ENCODE measurements around the gene PNN.

The PNN gene

DNA sequence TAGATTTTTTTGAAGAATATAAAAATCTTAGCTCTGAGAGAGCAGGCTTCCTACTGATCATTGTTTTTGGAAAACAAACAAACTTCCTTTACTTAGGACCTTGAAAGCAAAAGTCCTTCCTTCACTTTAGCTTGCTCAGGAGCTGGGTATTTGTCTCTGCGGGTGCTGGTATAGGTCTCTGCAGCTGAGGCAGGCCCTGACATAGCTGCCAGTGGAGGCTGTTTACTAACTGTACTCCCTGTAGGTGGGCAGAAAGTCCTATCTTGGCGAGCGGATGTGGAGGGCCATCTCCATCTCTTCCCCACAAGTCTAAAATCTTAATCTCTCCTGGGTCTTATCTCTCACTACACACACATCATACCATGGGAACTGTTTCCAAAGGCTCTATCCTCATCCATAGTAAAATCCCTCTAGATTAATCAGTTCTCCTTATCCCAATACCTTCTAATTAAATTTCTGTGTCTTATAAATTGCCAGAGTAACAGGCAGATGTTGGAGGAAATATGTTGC, 54.6 kb downstream of the PNN start:
- DNase-seq (ENCODE audit: low spot score): no peak

DNA sequence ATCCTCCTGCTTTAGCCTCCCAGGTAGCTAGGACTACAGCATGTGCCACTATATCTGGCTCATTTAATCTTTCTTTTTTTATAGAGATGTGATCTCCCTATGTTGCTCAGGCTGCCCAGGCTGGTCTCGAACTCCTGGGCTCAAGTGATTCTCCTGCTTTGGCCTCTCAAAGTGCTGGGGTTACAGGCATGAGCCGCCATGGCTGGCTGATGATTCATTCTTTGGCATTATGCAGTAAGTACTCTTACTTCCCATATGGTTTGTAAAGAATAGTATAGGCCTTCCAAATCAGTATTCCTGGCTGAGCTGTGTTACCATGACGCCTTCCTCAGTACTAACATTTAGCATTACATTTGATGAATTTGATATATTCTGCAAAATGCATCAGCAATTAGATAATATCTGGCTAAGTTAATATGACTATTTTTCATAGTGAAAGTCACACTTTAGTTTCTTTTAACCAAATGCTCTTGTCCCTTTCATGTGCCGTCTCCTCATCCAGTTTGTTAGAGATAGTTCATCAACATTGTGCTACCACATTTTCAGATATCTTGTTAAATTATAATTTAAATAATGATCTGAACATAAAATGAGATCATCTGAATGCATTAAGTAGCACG, 55.5 kb downstream of the PNN start:
- DNase-seq (ENCODE audit: low spot score): no peak

DNA sequence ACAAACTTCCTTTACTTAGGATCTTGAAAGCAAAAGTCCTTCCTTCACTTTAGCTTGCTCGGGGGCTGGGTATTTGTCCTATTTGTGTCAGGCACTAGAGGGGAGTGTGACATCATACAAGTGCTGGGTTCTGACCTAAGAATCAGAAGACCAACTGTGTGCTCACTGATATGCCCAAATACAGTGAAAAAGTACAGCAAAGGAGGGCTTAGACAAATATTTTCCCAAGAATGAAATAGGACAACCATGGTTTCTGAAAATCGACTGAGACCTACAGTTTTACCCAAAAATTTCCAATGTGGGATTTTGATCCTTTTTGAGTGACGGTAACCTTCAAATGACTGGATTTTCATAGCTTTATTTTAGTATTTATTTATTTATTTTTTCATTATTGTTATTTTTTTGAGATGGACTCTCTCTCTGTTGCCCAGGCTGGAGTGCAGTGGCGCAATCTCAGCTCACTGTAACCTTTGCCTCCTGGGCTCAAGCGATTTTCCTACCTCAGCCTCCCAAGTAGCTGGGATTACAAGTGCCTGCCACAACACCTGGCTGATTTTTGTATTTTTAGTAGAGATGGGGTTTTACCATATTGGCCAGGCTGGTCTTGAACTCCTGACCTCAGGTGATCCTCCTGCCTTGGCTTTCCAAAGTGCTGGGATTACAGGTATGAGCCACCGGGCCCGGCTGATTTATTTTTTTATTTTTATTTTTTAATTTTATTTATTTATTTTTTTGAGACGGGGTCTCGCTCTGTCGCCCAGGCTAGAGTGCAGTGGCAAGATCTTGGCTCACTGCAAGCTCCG, 56.9 kb downstream of the PNN start:
- peak; percentile 49 for DNase-seq (ENCODE audit: low spot score)

Data from pons (tissue), 1 donor.